K562 (cell line): Measurements from ENCODE around the gene NDUFB7. TPM values are rescaled to one million over a fixed set of nuclear protein-coding genes. Genes with fewer than 3 reads are reported as not detected.

Source experiments
- ATAC-seq: fragments of 200-7000 bp; cut with Tn5 transposase; 3 replicates; pipeline ENCODE4 v1.9.1; 2020; ENCODE audit warnings: moderate library complexity
- BruUV-seq: library from RNA; stranded (reverse); fragments of 400-500 nt; replicated peaks from 2 replicates; lab custom pipeline; 2021; lab: Mats Ljungman, UMichigan
- CTCF ChIA-PET: fragments of 300-600 bp; formaldehyde crosslinking; extraction: SDS; loops from one replicate; lab custom pipeline; 2021; ENCODE audit warnings: low intra/inter-chr PET ratio; lab: Yijun Ruan, JAX
- POLR2A ChIA-PET: fragments of 300-600, 350-650 bp; sonication (Branson Sonifier 250); formaldehyde crosslinking; extraction: SDS; loops from one replicate; lab custom pipeline; 2021; ENCODE audit warnings: antibody characterized with exemption, inconsistent platforms; lab: Yijun Ruan, JAX
- DNase-seq, 4 experiments: peaks; one replicate each; pipeline versions ENCODE4 v3.0.0 to v3.0.0-alpha.2; 2011 to 2018; ENCODE audit warnings: low spot score in 3 of 4, mixed read lengths in 3 of 4; ENCODE audit errors: extremely low read depth in 1 of 4
- FAIRE-seq: peaks from 2 replicates; lab custom pipeline; 2011; peaks lifted over from hg19 to GRCh38; lab: Jason Lieb, UNC
- H2AFZ ChIP-seq: 2 replicates; pipeline ENCODE4 v1.6.0; 2011; ENCODE audit warnings: low read depth, low read length, control low read depth, inconsistent platforms
- H3K27ac ChIP-seq: fragments of 200-600 bp; 3 replicates; pipeline ENCODE4 v1.8.0; 2011; ENCODE audit warnings: low read depth, mild to moderate bottlenecking, control low read depth, inconsistent platforms, low read length, moderate library complexity, mixed read lengths; ENCODE audit errors: extremely low read depth
- H3K27me3 ChIP-seq, 2 experiments: fragments of 300-600 bp in 1 of 2; 2 replicates in 1 of 2; 3 replicates in 1 of 2; pipeline versions ENCODE4 v1.6.0 to v1.8.0; 2011; ENCODE audit warnings: inconsistent platforms in 2 of 2, low read length in 2 of 2, mild to moderate bottlenecking in 1 of 2, mixed read lengths in 1 of 2, moderate library complexity in 1 of 2; ENCODE audit not compliant: control insufficient read depth in 2 of 2, insufficient read depth in 2 of 2
- H3K36me3 ChIP-seq: fragments of 300-600 bp; 3 replicates; pipeline ENCODE4 v1.8.0; 2011; ENCODE audit warnings: mild to moderate bottlenecking, low read length, inconsistent platforms; ENCODE audit not compliant: control insufficient read depth, insufficient read depth
- H3K4me1 ChIP-seq, 2 experiments: fragments of 200-600 bp in 1 of 2; replicated peaks in 1 of 2; 2 replicates in 1 of 2; 3 replicates in 1 of 2; pipeline versions ENCODE4 v1.5.1 to v1.8.0; 2011; ENCODE audit warnings: inconsistent platforms in 2 of 2, low read length in 2 of 2, mild to moderate bottlenecking in 1 of 2, mixed read lengths in 1 of 2, moderate library complexity in 1 of 2; ENCODE audit not compliant: control insufficient read depth in 2 of 2, insufficient read depth in 2 of 2
- H3K4me2 ChIP-seq: 2 replicates; pipeline ENCODE4 v1.6.1; 2011; ENCODE audit warnings: low read length, control low read depth, inconsistent platforms, mixed read lengths; ENCODE audit not compliant: insufficient read depth
- H3K4me3 ChIP-seq: fragments of 200-600 bp; sonication (generic), shearing (Covaris generic); 2 replicates; pipeline ENCODE4 v1.5.1; 2016; ENCODE audit warnings: control low read depth, inconsistent platforms
- H3K79me2 ChIP-seq: fragments of 200-600 bp; 3 replicates; pipeline ENCODE4 v1.8.0; 2011; ENCODE audit warnings: low read length, inconsistent platforms; ENCODE audit not compliant: control insufficient read depth, insufficient read depth
- H3K9ac ChIP-seq, 2 experiments: 2 replicates each; pipeline versions ENCODE4 v1.6.0 to v1.6.1; 2011; ENCODE audit warnings: low read depth in 2 of 2, low read length in 2 of 2, control low read depth in 1 of 2, inconsistent platforms in 1 of 2, mild to moderate bottlenecking in 1 of 2, mixed read lengths in 1 of 2; ENCODE audit not compliant: insufficient read depth in 1 of 2
- H3K9me1 ChIP-seq: one replicate; pipeline ENCODE4 v1.6.0; 2011; ENCODE audit warnings: inconsistent platforms, mild to moderate bottlenecking, low read length, moderate library complexity; ENCODE audit not compliant: control insufficient read depth, insufficient read depth
- H3K9me3 ChIP-seq: replicated peaks from 2 replicates; pipeline ENCODE4 v1.5.1; 2011; ENCODE audit warnings: low read depth, low read length, inconsistent platforms; ENCODE audit not compliant: control insufficient read depth, insufficient read depth
- H4K20me1 ChIP-seq: replicated peaks from 2 replicates; pipeline ENCODE4 v1.6.1; 2011; ENCODE audit warnings: low read length, inconsistent platforms, mixed read lengths; ENCODE audit not compliant: control insufficient read depth, insufficient read depth
- ATF7 ChIP-seq: fragments of 450-650 bp; IDR thresholded peaks from 2 replicates; pipeline ENCODE4 v1.7.1; 2014; ENCODE audit warnings: mild to moderate bottlenecking, moderate library complexity
- EGR1 ChIP-seq: fragments of 450-650 bp; conservative IDR thresholded peaks from 2 replicates; pipeline ENCODE4 v1.6.1; 2017; ENCODE audit warnings: mild to moderate bottlenecking
- GABPB1 ChIP-seq: sonication (generic); formaldehyde crosslinking; IDR thresholded peaks from 2 replicates; pipeline ENCODE4 v1.8.0; 2022; ENCODE audit warnings: mild to moderate bottlenecking, missing genetic modification reagents
- GATAD2B ChIP-seq: fragments of 450-650 bp; IDR thresholded peaks from 2 replicates; pipeline ENCODE4 v1.6.1; 2017; ENCODE audit warnings: mild to moderate bottlenecking, borderline replicate concordance
- HMGXB4 ChIP-seq: sonication (generic); formaldehyde crosslinking; IDR thresholded peaks from 2 replicates; pipeline ENCODE4 v1.8.1; 2023; ENCODE audit warnings: mild to moderate bottlenecking, missing genetic modification reagents
- L3MBTL2 ChIP-seq: fragments of 450-650 bp; IDR thresholded peaks from 2 replicates; pipeline ENCODE4 v1.6.1; 2016; ENCODE audit warnings: mild to moderate bottlenecking, moderate library complexity
- NFIX ChIP-seq: fragments of 250-450 bp; sonication (Bioruptor Pico); IDR thresholded peaks from 2 replicates; pipeline ENCODE4 v1.4.0; 2020; ENCODE audit warnings: low read depth, mild to moderate bottlenecking, moderate library complexity
- RBM34 ChIP-seq: fragments of 200-400 bp; formaldehyde crosslinking; IDR thresholded peaks from 2 replicates; pipeline ENCODE4 v1.6.1; 2018; ENCODE audit warnings: low read length, borderline replicate concordance; ENCODE audit not compliant: insufficient read depth
- TCF15 ChIP-seq: fragments of 250-450 bp; sonication (Bioruptor Pico); IDR thresholded peaks from 2 replicates; pipeline ENCODE4 v1.8.0; 2022; ENCODE audit warnings: moderate library complexity, mild to moderate bottlenecking, inconsistent platforms
- TSHZ1 ChIP-seq: fragments of 250-450 bp; sonication (Bioruptor Pico); IDR thresholded peaks from 2 replicates; pipeline ENCODE4 v1.4.0; 2020; ENCODE audit warnings: mild to moderate bottlenecking, moderate library complexity
- ZBTB9 ChIP-seq: fragments of 450-650 bp; formaldehyde crosslinking; IDR thresholded peaks from 2 replicates; pipeline ENCODE4 v1.4.0; 2020; ENCODE audit warnings: mild to moderate bottlenecking, moderate library complexity
- ZNF146 ChIP-seq: IDR thresholded peaks from one replicate; pipeline ENCODE4 v1.6.1; 2018; ENCODE audit warnings: missing compliant biosample characterization; ENCODE audit not compliant: unreplicated experiment
- ZNF324 ChIP-seq: fragments of 250-450 bp; sonication (Bioruptor Pico); IDR thresholded peaks from 2 replicates; pipeline ENCODE4 v1.4.0; 2020; ENCODE audit warnings: mild to moderate bottlenecking
- ZNF347 ChIP-seq: fragments of 450-650 bp; formaldehyde crosslinking; IDR thresholded peaks from 2 replicates; pipeline ENCODE4 v1.4.0; 2020; ENCODE audit warnings: low read depth, mild to moderate bottlenecking, moderate library complexity
- ZNF384 ChIP-seq: IDR thresholded peaks from 2 replicates; pipeline ENCODE4 v1.6.1; 2012; ENCODE audit warnings: low read depth, low read length, improper control_type of control experiment
- WGBS: fragments of 100-300 bp; shearing (Covaris generic); methylation state at CpG from one replicate; pipeline ENCODE4 v1.1.6; 2016; ENCODE audit warnings: low coverage, mixed read lengths; ENCODE audit not compliant: insufficient coverage; ENCODE audit errors: missing lambda C conversion rate; 5-methylcytosine and 5-hydroxymethylcytosine counted together
- in situ Hi-C: fragments of 300-500 bp; cut with MboI; formaldehyde crosslinking; loops from 4 replicates; pipeline ENCODE4 v1.15.0; 2018; ENCODE audit warnings: inconsistent platforms, mixed read lengths
- intact Hi-C: fragments of 100-400 bp; cut with micrococcal nuclease; formaldehyde crosslinking; loops from 2 replicates; pipeline ENCODE4 v1.14.2; 2022
- polyA plus RNA-seq, 8 experiments: library from polyadenylated mRNA; depleted of rRNA in 4 of 8; stranded (reverse) in 5 of 8; unstranded in 3 of 8; fragments of >200 nt; fragmentation: Nextera tagmentation in 2 of 8; fragmentation: Illumina TruSeq in 1 of 8; extraction: Ambion mirVana in 2 of 8; extraction: Trizol in 1 of 8; gene quantifications; 2 replicates each; pipeline versions ENCODE4 v1.2.1 to v1.2.3, GENCODE V29; 2011 to 2014; ENCODE audit warnings: inconsistent platforms in 1 of 8, missing spikeins in 1 of 8
- total RNA-seq, 7 experiments: library from RNA; depleted of rRNA in 6 of 7; stranded (reverse); fragments of >200 nt in 6 of 7; fragmentation: Illumina TruSeq in 2 of 7; extraction: Trizol in 2 of 7; gene quantifications; 2 replicates each; pipeline versions ENCODE4 v1.2.1 to v1.2.3, GENCODE V29; 2011 to 2021; ENCODE audit warnings: low replicate concordance in 1 of 7

The NDUFB7 gene
- total and polyA plus RNA-seq, 9 of the 15 experiments (the other 6 are each of a cell fraction or from before 2014, with no cell fraction given), result 14.9 to 842 (median 137) TPM

- Histone ChIP-seq H3K36me3 (peaks cover 4% of the 10 kb centered on the region; the same call in 2 of the 3 replicates), H3K4me3 (peak within 1 kb of the TSS; percentile 76), H3K9ac (peak within 1 kb of the TSS; percentile 83 to 96), H3K27ac (peak within 1 kb of the TSS; percentile 89), H4K20me1 (peaks cover 5% of the 10 kb centered on the region; the same call in 1 of the 2 replicates), H3K79me2 (peaks cover 47% of the 10 kb centered on the region), H3K9me3 (no peaks in the 10 kb centered on the region), H3K4me2 (peak within 1 kb of the TSS; percentile 96), H2AFZ (peak within 1 kb of the TSS; percentile 99), H3K9me1 (no peaks in the 10 kb centered on the region), H3K27me3 (no peaks in the 10 kb centered on the region), H3K4me1 (peaks cover 29 to 63% of the 10 kb centered on the region in 2 experiments; a peak in 4 of 5 replicates)
- intact Hi-C loops (no loop called here), in situ Hi-C loops (no loop called here)
- ChIA-PET CTCF (no interaction called here), POLR2A (interaction anchor here (1.0 to 1.2 kb wide), 3 partner anchors 11 to 394 kb away, joined by 3 to 5 read pairs (median 4); partner anchors contain the start of genes ASF1B and DNAJB1)
- FAIRE-seq, result peak; percentile 99
- 0% methylated on average over 49 of the region's 59 CpGs for WGBS
- ATAC-seq, result peak; percentile 98
- peak; percentile 96 to 100 (median 98) for DNase-seq
- BruUV-seq, result TSS peak; percentile 83
- 0 out of 2 replicates have a peak, but pooled peaks have one; percentile 17 for TF ChIP-seq ZNF384
- TF ChIP-seq ZNF146 (CRISPR knock-in tag), result no peak
- TF ChIP-seq HMGXB4 (CRISPR knock-in tag), result no peak
- peak; percentile 15; the same call in 1 of the 2 replicates for TF ChIP-seq GABPB1 (CRISPR knock-in tag)
- peak; percentile 70 for TF ChIP-seq ATF7
- TF ChIP-seq EGR1, result peak; percentile 98
- peak; percentile 43; the same call in 1 of the 2 replicates for TF ChIP-seq ZBTB9 (CRISPR knock-in tag)
- no peak for TF ChIP-seq RBM34
- no peak for TF ChIP-seq GATAD2B
- TF ChIP-seq ZNF347 (CRISPR knock-in tag), result no peak
- TF ChIP-seq NFIX, result no peak
- TF ChIP-seq TSHZ1, result no peak
- no peak for TF ChIP-seq TCF15 (CRISPR knock-in tag)
- peak; percentile 46 for TF ChIP-seq L3MBTL2
- TF ChIP-seq ZNF324 (CRISPR knock-in tag), result no peak
Observed at GRCh38 chr19:14529254-14530004, 42.4 kb downstream of the NDUFB7 start, which contains the start of gene TECR. TSS of gene TECR (plus strand) at chr19:14529594. CDS start at chr19:14529697, 103 bp downstream.
